ENCODE measurements around the gene LAMB4.
"Not testable (repeated sequence)": the region's sequence is repeated elsewhere in the genome, so short reads cannot be mapped to it uniquely, and the experiment has no call there.

LAMB4 gene

DNA sequence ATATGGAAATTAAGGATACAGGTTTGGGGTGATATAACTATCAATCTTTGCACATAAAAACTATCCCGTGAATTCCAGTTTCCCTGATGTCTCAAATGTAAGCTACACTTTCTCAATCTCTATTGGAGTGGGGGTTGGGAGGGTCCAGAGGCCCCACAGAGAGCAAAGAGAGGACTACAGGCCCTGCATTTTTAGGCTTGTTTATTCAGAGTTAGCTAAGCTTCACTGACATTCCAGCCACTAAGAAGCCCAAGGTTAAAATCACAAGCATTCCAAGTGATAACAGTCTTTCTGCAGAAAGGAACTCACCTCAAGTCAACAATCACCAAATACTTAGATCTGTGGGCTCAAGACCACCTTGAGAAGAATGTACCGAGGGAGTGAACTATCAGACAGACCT, 95.6 kb downstream of the LAMB4 start:
- no peaks in the 10 kb centered on the region for H3K9me2 ChIP-seq (ENCODE audit: low read depth, low read length)
- no peak for TF ChIP-seq EZH2 (IDR thresholded peaks at IDR 0.05; ENCODE audit: borderline replicate concordance, low read length)
- TF ChIP-seq, protein P1, sequence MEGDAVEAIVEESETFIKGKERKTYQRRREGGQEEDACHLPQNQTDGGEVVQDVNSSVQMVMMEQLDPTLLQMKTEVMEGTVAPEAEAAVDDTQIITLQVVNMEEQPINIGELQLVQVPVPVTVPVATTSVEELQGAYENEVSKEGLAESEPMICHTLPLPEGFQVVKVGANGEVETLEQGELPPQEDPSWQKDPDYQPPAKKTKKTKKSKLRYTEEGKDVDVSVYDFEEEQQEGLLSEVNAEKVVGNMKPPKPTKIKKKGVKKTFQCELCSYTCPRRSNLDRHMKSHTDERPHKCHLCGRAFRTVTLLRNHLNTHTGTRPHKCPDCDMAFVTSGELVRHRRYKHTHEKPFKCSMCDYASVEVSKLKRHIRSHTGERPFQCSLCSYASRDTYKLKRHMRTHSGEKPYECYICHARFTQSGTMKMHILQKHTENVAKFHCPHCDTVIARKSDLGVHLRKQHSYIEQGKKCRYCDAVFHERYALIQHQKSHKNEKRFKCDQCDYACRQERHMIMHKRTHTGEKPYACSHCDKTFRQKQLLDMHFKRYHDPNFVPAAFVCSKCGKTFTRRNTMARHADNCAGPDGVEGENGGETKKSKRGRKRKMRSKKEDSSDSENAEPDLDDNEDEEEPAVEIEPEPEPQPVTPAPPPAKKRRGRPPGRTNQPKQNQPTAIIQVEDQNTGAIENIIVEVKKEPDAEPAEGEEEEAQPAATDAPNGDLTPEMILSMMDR (IDR thresholded peaks at IDR 0.05; ENCODE audit: low read length): no peak
- no peak overlapping the region for H2AFZ ChIP-seq (ENCODE audit: low read length)

DNA sequence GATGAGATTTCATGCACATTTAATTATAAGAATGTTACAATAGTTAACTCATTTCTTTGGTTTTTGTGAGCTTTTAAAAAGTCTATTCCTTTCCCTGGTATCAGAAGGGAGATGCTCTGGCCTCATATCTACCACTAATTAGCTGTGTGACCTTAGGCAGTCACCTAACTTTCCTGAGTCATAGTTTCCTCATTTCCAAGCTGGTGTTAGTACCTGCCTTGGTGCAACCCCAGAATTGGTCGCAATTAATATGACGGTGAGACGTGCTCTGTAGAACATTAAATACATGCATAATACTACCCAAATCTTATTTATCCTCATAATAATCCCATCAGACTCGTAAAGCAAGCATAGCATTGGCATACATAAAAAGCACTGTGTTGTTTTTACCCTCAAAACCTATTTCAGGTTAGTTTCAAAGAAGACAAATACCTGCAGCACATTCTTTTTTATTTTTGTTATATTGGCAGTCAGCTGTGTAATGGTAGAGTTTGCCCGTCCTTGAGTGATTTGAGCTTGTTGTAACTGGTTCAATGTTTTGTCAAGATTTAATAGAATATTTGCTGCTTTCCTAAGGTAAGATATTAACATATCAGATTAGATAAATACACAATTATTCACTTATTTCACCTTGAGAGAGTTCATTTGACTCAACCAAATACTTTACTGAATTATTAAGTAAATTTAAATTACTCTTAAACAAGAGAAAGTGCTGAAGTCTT, 96.2 kb downstream of the LAMB4 start:
- Histone ChIP-seq H3K27me3 (ENCODE audit: insufficient read depth, low read length) (no peaks in the 10 kb centered on the region), H3K4me1 (ENCODE audit: insufficient read depth, low read length, severe bottlenecking) (no peaks in the 10 kb centered on the region), H3K4me2 (ENCODE audit: low read length) (no peak overlapping the region), H3K9me3 (ENCODE audit: low read length) (no peaks in the 10 kb centered on the region), H3F3A (ENCODE audit: insufficient read depth, low read length) (no peaks in the 10 kb centered on the region), H4K20me1 (ENCODE audit: insufficient read depth, low read length) (no peaks in the 10 kb centered on the region), H3K79me2 (ENCODE audit: insufficient read depth, low read length) (no peaks in the 10 kb centered on the region), H3K4me3 (ENCODE audit: low read depth, low read length, poor library complexity, severe bottlenecking) (no peak overlapping the region), H3K36me3 (ENCODE audit: insufficient read depth, low read length) (no peaks in the 10 kb centered on the region), H3K9me2 (ENCODE audit: low read depth, low read length) (no peaks in the 10 kb centered on the region), H3K27ac (ENCODE audit: low read depth, low read length, poor library complexity, severe bottlenecking) (no peak overlapping the region), H2AFZ (ENCODE audit: low read length) (no peak overlapping the region), H3K9ac (ENCODE audit: low read length) (no peak overlapping the region)
- TF ChIP-seq EZH2 (IDR thresholded peaks at IDR 0.05; ENCODE audit: borderline replicate concordance, low read length): no peak
- TF ChIP-seq, protein P1 (IDR thresholded peaks at IDR 0.05; ENCODE audit: low read length): no peak

More for the DNA sequence above, 95.6 kb downstream of the LAMB4 start:
- no peaks in the 10 kb centered on the region for H3K9me3 ChIP-seq (ENCODE audit: low read length)
- H3K27me3 ChIP-seq (ENCODE audit: insufficient read depth, low read length): no peaks in the 10 kb centered on the region
- no peak overlapping the region for H3K4me2 ChIP-seq (ENCODE audit: low read length)
- H3K36me3 ChIP-seq (ENCODE audit: insufficient read depth, low read length): no peaks in the 10 kb centered on the region
- no peaks in the 10 kb centered on the region for H3K79me2 ChIP-seq (ENCODE audit: insufficient read depth, low read length)
- no peak overlapping the region for H3K27ac ChIP-seq (ENCODE audit: low read depth, low read length, poor library complexity, severe bottlenecking)
- H3K9ac ChIP-seq (ENCODE audit: low read length): no peak overlapping the region
- no peaks in the 10 kb centered on the region for H3F3A ChIP-seq (ENCODE audit: insufficient read depth, low read length)
- no peaks in the 10 kb centered on the region for H4K20me1 ChIP-seq (ENCODE audit: insufficient read depth, low read length)
- H3K4me1 ChIP-seq (ENCODE audit: insufficient read depth, low read length, severe bottlenecking): no peaks in the 10 kb centered on the region
- no peak overlapping the region for H3K4me3 ChIP-seq (ENCODE audit: low read depth, low read length, poor library complexity, severe bottlenecking)

DNA sequence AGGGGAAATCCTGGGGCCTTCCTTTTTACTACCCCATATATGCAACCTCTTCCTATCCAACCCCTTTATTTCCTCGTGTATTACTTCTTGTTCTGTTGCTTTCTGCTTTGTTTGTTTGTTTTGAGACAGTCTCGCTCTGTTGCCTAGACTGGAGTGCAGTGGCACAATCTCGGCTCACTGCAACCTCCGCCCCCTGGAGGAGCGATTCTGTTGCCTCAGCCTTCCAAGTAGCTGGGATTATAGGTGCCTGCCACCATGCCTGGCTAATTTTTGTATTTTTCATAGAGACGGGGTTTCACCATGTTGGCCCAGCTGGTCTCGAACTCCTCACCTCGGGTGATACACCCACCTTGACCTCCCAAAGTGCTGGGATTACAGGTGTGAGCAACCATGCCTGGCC, 96.9 kb downstream of the LAMB4 start:
- H3K9me3 ChIP-seq (ENCODE audit: low read length); H4K20me1 ChIP-seq (ENCODE audit: insufficient read depth, low read length); H3K4me2 ChIP-seq (ENCODE audit: low read length); H2AFZ ChIP-seq (ENCODE audit: low read length); H3K27ac ChIP-seq (ENCODE audit: low read depth, low read length, poor library complexity, severe bottlenecking); H3K79me2 ChIP-seq (ENCODE audit: insufficient read depth, low read length); H3K4me1 ChIP-seq (ENCODE audit: insufficient read depth, low read length, severe bottlenecking); H3K4me3 ChIP-seq (ENCODE audit: low read depth, low read length, poor library complexity, severe bottlenecking); H3K27me3 ChIP-seq (ENCODE audit: insufficient read depth, low read length); H3F3A ChIP-seq (ENCODE audit: insufficient read depth, low read length); H3K9ac ChIP-seq (ENCODE audit: low read length); H3K9me2 ChIP-seq (ENCODE audit: low read depth, low read length); H3K36me3 ChIP-seq (ENCODE audit: insufficient read depth, low read length): not testable (repeated sequence)

DNA sequence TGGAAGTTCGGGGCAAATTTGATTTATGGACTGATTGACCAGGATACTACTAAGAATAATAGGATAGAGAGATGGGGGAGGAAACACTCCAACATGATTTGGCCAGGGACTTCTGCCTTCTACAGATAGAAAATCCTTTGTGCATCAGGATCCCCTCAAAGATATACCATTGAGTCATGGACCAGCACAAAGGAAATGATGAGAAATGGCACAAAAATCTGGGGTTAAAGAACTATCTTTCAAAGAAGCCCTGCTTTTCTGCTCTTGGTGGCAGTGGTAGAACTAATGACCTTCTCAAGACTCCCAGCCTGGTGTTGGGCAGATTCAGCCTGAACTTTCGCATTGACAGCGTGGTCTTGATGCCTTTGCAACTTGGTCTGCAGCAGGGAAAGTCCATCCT, 99.6 kb downstream of the LAMB4 start:
- Histone ChIP-seq H3K9ac (ENCODE audit: low read length) (no peak overlapping the region), H3K36me3 (ENCODE audit: insufficient read depth, low read length) (no peaks in the 10 kb centered on the region), H2AFZ (ENCODE audit: low read length) (no peak overlapping the region), H3K4me3 (ENCODE audit: low read depth, low read length, poor library complexity, severe bottlenecking) (no peak overlapping the region), H4K20me1 (ENCODE audit: insufficient read depth, low read length) (no peaks in the 10 kb centered on the region), H3K4me2 (ENCODE audit: low read length) (no peak overlapping the region), H3F3A (ENCODE audit: insufficient read depth, low read length) (no peaks in the 10 kb centered on the region), H3K79me2 (ENCODE audit: insufficient read depth, low read length) (no peaks in the 10 kb centered on the region), H3K27me3 (ENCODE audit: insufficient read depth, low read length) (no peaks in the 10 kb centered on the region), H3K4me1 (ENCODE audit: insufficient read depth, low read length, severe bottlenecking) (no peaks in the 10 kb centered on the region), H3K9me2 (ENCODE audit: low read depth, low read length) (no peaks in the 10 kb centered on the region), H3K9me3 (ENCODE audit: low read length) (no peaks in the 10 kb centered on the region), H3K27ac (ENCODE audit: low read depth, low read length, poor library complexity, severe bottlenecking) (no peak overlapping the region)
- TF ChIP-seq, protein P1 (IDR thresholded peaks at IDR 0.05; ENCODE audit: low read length): no peak
- TF ChIP-seq EZH2 (IDR thresholded peaks at IDR 0.05; ENCODE audit: borderline replicate concordance, low read length): no peak

All from OCI-LY1 (cell line).